PC-3 (cell line): ENCODE data around the gene CTDSP1. TPM values are rescaled to one million over a fixed set of nuclear protein-coding genes. Genes with fewer than 3 reads are reported as not detected.

Experiments used
- ATAC-seq: fragments of 200-7000 bp; cut with Tn5 transposase; 2 replicates; pipeline ENCODE4 v1.9.1; 2020; ENCODE audit warnings: mild to moderate bottlenecking, moderate library complexity
- BruUV-seq: library from RNA; stranded (reverse); fragments of 400-500 nt; replicated peaks from 2 replicates; lab custom pipeline; 2021; lab: Mats Ljungman, UMichigan
- CTCF ChIA-PET: fragments of 300-600 bp; sonication (Branson Sonifier 250); formaldehyde crosslinking; loops from one replicate; lab custom pipeline; 2022; ENCODE audit warnings: antibody characterized with exemption; lab: Charles Lee
- POLR2A ChIA-PET: fragments of 300-600 bp; sonication (Branson Sonifier 250); formaldehyde crosslinking; loops from one replicate; lab custom pipeline; 2022; ENCODE audit warnings: antibody characterized with exemption; ENCODE audit not compliant: unreplicated experiment; lab: Charles Lee
- DNase-seq: peaks from one replicate; pipeline ENCODE4 v3.0.0-alpha.2; 2015
- H2AFZ ChIP-seq: fragments of 300-600 bp; sonication (generic); 2 replicates; pipeline ENCODE4 v1.6.0; 2016; ENCODE audit warnings: antibody characterized with exemption, low read length
- H3F3A ChIP-seq: fragments of 300-600 bp; sonication (generic); one replicate; pipeline ENCODE4 v1.6.0; 2017; ENCODE audit warnings: antibody characterized with exemption, low read length, control low read depth, mild to moderate bottlenecking; ENCODE audit not compliant: unreplicated experiment
- H3K27ac ChIP-seq: fragments of 300-600 bp; sonication (generic); 2 replicates; pipeline ENCODE4 v1.5.1; 2016; ENCODE audit warnings: mild to moderate bottlenecking, low read length
- H3K27me3 ChIP-seq: fragments of 300-600 bp; sonication (generic); 2 replicates; pipeline ENCODE4 v1.6.1; 2016; ENCODE audit warnings: low read length, mixed read lengths
- H3K36me3 ChIP-seq: fragments of 300-600 bp; sonication (generic); 2 replicates; pipeline ENCODE4 v1.6.1; 2016; ENCODE audit warnings: low read depth, mixed run types, low read length, mixed read lengths
- H3K4me1 ChIP-seq: fragments of 300-600 bp; sonication (generic); 2 replicates; pipeline ENCODE4 v1.5.1; 2016; ENCODE audit warnings: low read length; ENCODE audit not compliant: insufficient read depth
- H3K4me2 ChIP-seq: fragments of 300-600 bp; sonication (generic); 2 replicates; pipeline ENCODE4 v1.6.0; 2016; ENCODE audit warnings: low read length
- H3K4me3 ChIP-seq: fragments of 300-600 bp; sonication (generic); 2 replicates; pipeline ENCODE4 v1.5.1; 2016; ENCODE audit warnings: mild to moderate bottlenecking, low read length, mixed read lengths
- H3K79me2 ChIP-seq: fragments of 300-600 bp; sonication (generic); 2 replicates; pipeline ENCODE4 v1.6.1; 2017; ENCODE audit warnings: low read length, mixed read lengths
- H3K9ac ChIP-seq: fragments of 300-600 bp; sonication (generic); 2 replicates; pipeline ENCODE4 v1.6.0; 2016; ENCODE audit warnings: mild to moderate bottlenecking, low read length
- H3K9me2 ChIP-seq: fragments of 300-600 bp; sonication (generic); replicated peaks from 2 replicates; pipeline ENCODE4 v1.6.1; 2016; ENCODE audit warnings: mixed run types, low read length, mixed read lengths
- H3K9me3 ChIP-seq: fragments of 300-600 bp; sonication (generic); 2 replicates; pipeline ENCODE4 v1.6.1; 2016; ENCODE audit warnings: low read length, mixed read lengths
- H4K20me1 ChIP-seq: fragments of 300-600 bp; sonication (generic); 2 replicates; pipeline ENCODE4 v1.6.1; 2016; ENCODE audit warnings: low read length, mixed read lengths
- CTCF ChIP-seq: fragments of 300-600 bp; sonication (generic); conservative IDR thresholded peaks from 2 replicates; pipeline ENCODE4 v1.5.1; 2017; ENCODE audit warnings: antibody characterized with exemption, low read depth, mild to moderate bottlenecking, low read length
- EZH2 ChIP-seq: fragments of 300-600 bp; sonication (generic); IDR thresholded peaks from one replicate; pipeline ENCODE4 v1.6.1; 2017; ENCODE audit warnings: antibody characterized with exemption, mild to moderate bottlenecking, low read length; ENCODE audit not compliant: unreplicated experiment
- EZH2phosphoT487 ChIP-seq: fragments of 300-600 bp; sonication (generic); IDR thresholded peaks from 2 replicates; pipeline ENCODE4 v1.6.1; 2018; ENCODE audit warnings: mild to moderate bottlenecking, antibody characterized with exemption, low read length, borderline replicate concordance
- intact Hi-C: fragments of 100-400 bp; cut with micrococcal nuclease; formaldehyde crosslinking; loops from 2 replicates; pipeline ENCODE4 v1.9.0; 2023
- total RNA-seq: library from RNA; depleted of rRNA; stranded (reverse); fragments of >200 nt; gene quantifications from 2 replicates; pipeline ENCODE4 v1.2.3, GENCODE V29; 2014

The CTDSP1 gene
- total RNA-seq, 1 experiment from 2014 or later = 73.2 TPM

GRCh38 chr2:218419630-218420216 is 20.1 kb downstream of the CTDSP1 start:
- Histone ChIP-seq H3K9me2 (no peaks in the 10 kb centered on the region), H3K27ac (no peak overlapping the region), H3F3A (no peaks in the 10 kb centered on the region), H3K4me1 (no peaks in the 10 kb centered on the region), H3K4me2 (no peak overlapping the region), H3K4me3 (no peak overlapping the region), H4K20me1 (no peaks in the 10 kb centered on the region), H3K36me3 (no peaks in the 10 kb centered on the region), H3K79me2 (no peaks in the 10 kb centered on the region), H3K9ac (no peak overlapping the region), H3K27me3 (no peaks in the 10 kb centered on the region), H2AFZ (no peak overlapping the region), H3K9me3 (no peaks in the 10 kb centered on the region)
- TF ChIP-seq EZH2phosphoT487 = no peak
- TF ChIP-seq CTCF = no peak
- TF ChIP-seq EZH2 = no peak
- ATAC-seq = no peak
- DNase-seq = no peak
- no TSS peak for BruUV-seq
- POLR2A ChIA-PET = no interaction called here
- CTCF ChIA-PET = no interaction called here
- intact Hi-C loops = no loop called here

DNA sequence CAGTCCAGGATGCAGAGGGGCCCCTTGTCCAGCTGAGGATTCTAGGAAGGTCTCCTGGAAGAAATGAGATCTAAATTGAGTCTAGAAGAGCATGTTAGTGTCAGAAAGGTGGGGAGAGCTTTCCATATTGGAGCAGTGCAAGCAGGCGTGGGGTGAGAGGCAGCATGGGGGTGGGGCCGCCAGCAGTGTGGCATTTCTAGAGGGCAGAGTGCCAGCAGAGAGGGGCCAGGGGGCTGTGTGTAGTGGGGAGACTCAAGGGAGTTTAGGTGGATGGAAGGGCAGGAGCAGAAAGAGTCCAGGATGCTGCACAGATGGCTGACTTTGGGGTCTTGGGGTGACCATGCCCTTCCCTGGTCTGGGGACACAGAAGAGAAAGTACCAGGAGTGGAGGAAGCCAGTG is 21.4 kb downstream of the CTDSP1 start:
- H3K4me3 ChIP-seq = no peak overlapping the region
- no peaks in the 10 kb centered on the region for H4K20me1 ChIP-seq
- intact Hi-C loops = no loop called here
- H3K27ac ChIP-seq = no peak overlapping the region
- DNase-seq (no peak), ATAC-seq (no peak)
- H3K4me2 ChIP-seq = no peak overlapping the region
- H2AFZ ChIP-seq = no peak overlapping the region
- no peak for TF ChIP-seq EZH2phosphoT487
- no peak for TF ChIP-seq EZH2
- no peak for TF ChIP-seq CTCF
- H3K9ac ChIP-seq = no peak overlapping the region
- H3K79me2 ChIP-seq = no peaks in the 10 kb centered on the region
- no peaks in the 10 kb centered on the region for H3F3A ChIP-seq
- ChIA-PET POLR2A (no interaction called here), CTCF (no interaction called here)
- no peaks in the 10 kb centered on the region for H3K4me1 ChIP-seq
- no peaks in the 10 kb centered on the region for H3K27me3 ChIP-seq
- H3K36me3 ChIP-seq = no peaks in the 10 kb centered on the region
- no peaks in the 10 kb centered on the region for H3K9me3 ChIP-seq
- BruUV-seq = no TSS peak
- no peaks in the 10 kb centered on the region for H3K9me2 ChIP-seq

DNA sequence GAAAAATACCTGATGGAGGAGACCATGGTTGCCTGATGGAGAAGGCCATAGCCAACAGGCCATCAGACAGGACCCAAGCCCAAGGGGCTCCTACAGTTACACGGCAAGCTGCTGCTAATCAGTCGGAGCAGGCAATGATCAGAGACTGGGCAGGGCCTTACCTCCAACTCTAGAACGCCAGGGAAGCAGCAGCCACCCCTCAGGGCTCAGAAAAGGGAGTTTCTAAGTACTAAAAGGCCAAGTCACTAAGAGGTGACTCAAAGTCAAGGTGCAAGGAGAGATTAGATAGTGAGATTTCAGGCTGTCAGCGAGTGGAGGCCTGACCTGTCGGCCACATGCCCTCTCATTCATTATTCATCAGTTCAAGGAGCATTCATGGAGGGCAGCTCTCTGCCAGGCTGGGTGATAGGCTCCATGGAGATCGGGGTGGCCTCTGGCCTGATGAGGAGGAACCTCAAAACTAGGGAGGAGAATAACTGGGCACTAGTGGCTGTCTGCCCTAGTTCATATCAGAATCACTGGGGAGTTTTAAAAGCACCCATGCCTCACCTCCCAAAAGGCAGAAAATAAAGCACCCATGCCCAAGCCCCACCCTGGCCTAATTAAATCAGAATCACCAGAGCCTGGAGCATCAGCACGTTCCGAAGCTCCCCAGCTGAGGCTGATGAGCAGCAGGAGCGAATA is 22.9 kb downstream of the CTDSP1 start:
- DNase-seq = no peak
- POLR2A ChIA-PET = no interaction called here

More for the DNA sequence above, 22.9 kb downstream of the CTDSP1 start:
- intact Hi-C loops = no loop called here
- Histone ChIP-seq H3F3A (no peaks in the 10 kb centered on the region), H3K9ac (no peak overlapping the region), H3K4me1 (no peaks in the 10 kb centered on the region), H3K9me2 (no peaks in the 10 kb centered on the region), H3K79me2 (no peaks in the 10 kb centered on the region), H3K27ac (no peak overlapping the region), H3K27me3 (no peaks in the 10 kb centered on the region), H4K20me1 (no peaks in the 10 kb centered on the region), H2AFZ (no peak overlapping the region), H3K4me3 (no peak overlapping the region), H3K36me3 (no peaks in the 10 kb centered on the region), H3K9me3 (no peaks in the 10 kb centered on the region), H3K4me2 (no peak overlapping the region)
- CTCF ChIA-PET = no interaction called here
- no peak for ATAC-seq
- TF ChIP-seq EZH2phosphoT487 (no peak), EZH2 (no peak)
- BruUV-seq = no TSS peak
